ENCODE results near the gene YIF1B. TPM values are rescaled to one million over a fixed set of nuclear protein-coding genes. Genes with fewer than 3 reads are reported as not detected.
"Not testable (repeated sequence)": the region's sequence is repeated elsewhere in the genome, so short reads cannot be mapped to it uniquely, and the experiment has no call there.

The YIF1B gene
- polyA plus RNA-seq, 4 donors = 28.5 to 45.4 (median 38.1) TPM

- DNase-seq (ENCODE audit: low read depth in 4 of 4, low spot score in 2 of 4) = no peak
Measured at GRCh38 chr19:38280030-38280921, 35.5 kb downstream of the YIF1B start.

DNA sequence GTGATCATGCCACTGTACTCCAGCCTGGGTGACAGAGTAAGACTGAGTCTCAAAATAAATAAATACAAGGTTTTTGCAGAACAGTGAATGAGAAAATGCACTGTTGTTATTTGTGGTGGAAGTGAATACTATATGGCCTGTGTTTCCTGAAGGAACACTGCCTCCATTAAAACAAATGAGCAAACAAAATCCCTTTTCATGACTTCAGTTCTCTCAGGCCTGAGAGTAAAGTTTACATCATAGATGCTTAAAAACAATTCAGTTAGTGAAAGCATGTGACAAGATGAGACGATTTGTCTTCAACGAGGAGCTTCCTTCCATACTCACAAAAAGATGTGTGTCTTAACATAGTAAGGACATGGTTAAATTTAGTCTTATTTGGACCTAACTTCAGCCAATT lies 37.0 kb downstream of the YIF1B start:
- no peak for DNase-seq (ENCODE audit: low read depth in 4 of 4, low spot score in 2 of 4)

DNA sequence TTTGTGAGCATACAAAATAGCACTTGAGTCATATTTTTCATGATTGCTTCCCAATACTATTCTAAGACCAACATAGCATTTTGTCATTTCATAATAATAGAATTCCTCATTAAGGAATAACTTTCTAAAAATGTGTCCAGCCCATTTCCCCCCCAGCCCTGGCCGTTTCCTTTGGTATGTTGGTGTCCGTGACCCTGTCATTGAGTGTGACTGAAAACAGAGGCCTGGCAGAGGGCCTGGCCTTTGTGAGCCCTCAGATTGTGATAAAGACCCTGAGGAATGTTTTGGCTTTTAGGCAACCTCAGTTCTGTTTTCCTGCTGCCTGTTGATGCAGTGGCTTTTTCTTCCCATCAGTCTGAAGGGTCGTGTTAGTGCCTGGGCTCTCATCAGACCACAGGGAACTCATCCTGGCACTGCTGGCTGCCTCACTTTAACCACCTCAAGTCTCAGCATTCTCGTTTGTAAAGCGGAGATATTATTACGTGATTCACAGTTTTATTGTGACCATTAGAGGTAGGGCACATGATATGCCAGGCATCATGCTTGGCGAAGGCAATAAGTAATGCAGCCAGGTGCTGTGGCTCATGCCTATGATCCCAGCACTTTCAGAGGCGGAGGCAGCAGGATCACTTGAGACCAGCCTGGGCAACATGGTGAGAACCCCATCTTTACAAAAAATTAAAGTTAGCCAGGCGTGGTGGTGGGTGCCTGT lies 37.6 kb downstream of the YIF1B start:
- DNase-seq (ENCODE audit: low read depth in 4 of 4, low spot score in 2 of 4) = no peak

- DNase-seq (ENCODE audit: low read depth in 4 of 4, low spot score in 2 of 4) = no peak
Measured at GRCh38 chr19:38277549-38277948, 38.2 kb downstream of the YIF1B start.

DNA sequence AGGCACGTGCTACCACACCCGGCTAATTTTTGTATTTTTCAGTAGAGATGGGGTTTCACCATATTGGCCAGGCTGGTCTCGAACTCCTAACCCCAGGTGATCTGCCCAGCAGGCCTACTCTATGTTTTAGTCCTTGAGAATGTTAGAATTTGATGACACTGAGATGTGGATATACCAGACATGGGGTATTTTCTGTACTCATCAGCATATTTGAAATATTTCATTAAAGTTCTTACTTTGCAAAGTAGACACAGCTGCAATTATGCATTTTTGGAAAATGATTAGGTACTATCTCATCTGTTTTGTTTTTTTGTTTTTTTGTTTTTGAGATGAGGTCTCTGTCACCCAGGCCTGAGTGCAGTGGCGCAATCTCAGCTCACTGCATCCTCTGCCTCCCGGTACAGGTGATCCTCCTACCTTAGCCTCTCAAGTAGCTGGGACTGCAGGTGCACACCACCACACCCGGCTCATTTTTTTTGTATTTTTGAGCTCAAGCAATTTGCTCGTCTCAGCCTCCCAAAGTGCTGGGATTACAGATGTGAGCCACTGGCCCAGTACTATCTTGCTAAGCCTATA lies 38.7 kb downstream of the YIF1B start:
- DNase-seq (ENCODE audit: low read depth in 4 of 4, low spot score in 2 of 4) = no peak

DNA sequence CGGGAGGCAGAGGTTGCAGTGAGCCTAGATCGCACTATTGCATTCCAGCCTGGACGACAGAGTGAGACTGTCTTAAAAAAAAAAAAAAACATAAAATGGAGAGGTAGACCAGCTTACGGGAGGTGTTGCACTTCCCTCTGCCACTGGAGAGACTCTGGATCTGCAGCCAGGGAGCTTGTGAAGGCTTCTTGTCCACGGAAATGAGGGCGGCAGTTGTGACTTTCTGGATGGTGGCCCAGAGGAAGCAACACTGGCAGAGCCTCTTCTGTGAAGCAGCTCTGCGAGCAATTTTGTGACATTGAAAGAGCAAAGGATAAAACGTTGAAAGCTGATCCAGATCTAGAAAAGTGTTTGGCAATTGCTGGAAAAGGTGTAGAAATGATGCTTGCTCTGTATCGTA lies 41.0 kb downstream of the YIF1B start:
- no peak for DNase-seq (ENCODE audit: low read depth in 4 of 4, low spot score in 2 of 4)

GRCh38 chr19:38273499-38273898 lies 42.2 kb downstream of the YIF1B start:
- DNase-seq (ENCODE audit: low read depth in 4 of 4, low spot score in 2 of 4) = no peak

DNA sequence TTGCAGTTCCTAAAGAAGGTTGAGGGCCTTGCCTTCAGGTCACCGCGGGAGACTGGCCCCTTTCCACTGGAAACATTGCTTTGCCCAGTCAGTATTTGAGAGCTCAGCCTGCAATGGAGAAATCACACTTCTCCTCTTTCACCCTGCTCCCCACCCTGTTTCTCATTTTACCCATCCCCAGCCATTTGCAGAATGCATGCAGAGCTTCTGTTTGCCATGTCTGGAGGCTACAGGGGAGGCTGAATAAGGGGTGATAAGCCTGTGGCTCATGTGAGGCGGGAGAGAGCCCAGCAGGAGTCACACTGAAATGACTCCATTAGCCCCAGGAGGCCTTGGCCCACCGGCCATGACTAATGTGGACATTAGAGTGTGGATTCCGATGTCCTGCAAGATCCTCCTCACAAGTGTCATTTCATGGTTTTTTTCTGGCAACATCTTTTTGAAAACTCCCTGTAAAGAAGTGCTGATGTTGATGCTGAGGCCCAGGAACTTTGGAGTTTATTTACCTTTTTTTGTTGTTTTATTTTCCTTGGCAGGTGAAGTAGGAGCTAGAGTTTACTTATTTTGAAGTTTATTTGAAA lies 45.1 kb downstream of the YIF1B start:
- DNase-seq (ENCODE audit: low read depth in 4 of 4, low spot score in 2 of 4) = no peak

DNA sequence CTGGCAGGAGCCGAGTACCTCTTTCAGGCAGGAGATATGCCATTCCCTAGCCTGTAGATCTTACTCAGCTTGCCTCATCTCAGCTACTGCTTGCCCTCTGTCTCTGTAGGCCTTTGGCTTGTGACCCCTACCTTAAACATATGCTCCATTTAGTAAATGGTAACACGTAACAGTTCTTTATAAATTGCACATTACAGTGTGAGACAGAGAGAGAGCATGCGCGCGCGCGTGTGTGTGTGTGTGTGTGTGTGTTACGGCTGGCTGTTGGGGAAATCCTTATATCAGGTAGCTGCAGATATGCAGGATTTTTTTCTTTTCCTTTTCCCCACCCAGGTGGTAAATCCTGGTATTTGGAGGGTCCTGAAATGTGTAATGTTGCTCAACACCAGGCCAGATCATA lies 47.2 kb downstream of the YIF1B start:
- no peak for DNase-seq (ENCODE audit: low read depth in 4 of 4, low spot score in 2 of 4)

DNA sequence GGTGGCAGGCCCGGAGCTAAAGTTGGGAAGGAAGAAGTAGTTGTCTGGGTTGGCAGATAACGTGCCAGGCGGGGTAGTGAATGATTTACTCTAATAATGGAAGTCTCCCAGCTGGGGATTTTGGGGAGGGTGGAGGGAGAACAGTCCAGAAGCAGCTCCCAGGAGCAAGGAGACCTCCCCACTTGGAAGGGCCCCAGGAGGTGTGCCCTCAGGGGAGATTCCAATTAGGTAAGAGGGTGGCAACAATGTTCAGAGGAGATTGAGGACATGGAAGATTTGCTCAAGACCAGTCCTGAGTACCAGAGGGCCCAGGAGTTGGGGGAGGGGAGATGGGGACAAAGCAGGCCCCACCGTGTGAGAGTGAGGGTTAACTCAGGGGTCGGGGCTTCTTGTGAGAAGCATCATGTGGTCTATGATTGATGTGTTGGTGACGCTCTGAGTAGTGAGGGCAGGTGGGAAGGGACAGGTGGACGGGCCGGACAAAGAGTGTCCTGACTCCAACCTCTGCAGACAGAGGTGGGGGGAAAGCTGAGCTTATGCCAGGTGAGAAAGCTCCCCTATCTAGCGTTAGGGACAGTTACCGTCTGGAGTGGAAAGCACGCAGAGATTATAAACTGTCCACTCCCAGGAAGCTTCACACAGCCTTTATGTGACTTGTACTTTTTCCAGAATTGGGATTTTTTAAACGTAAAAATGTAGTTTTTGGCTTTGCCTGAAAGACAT lies 47.8 kb downstream of the YIF1B start:
- no peak for DNase-seq (ENCODE audit: low read depth in 4 of 4, low spot score in 2 of 4)

DNA sequence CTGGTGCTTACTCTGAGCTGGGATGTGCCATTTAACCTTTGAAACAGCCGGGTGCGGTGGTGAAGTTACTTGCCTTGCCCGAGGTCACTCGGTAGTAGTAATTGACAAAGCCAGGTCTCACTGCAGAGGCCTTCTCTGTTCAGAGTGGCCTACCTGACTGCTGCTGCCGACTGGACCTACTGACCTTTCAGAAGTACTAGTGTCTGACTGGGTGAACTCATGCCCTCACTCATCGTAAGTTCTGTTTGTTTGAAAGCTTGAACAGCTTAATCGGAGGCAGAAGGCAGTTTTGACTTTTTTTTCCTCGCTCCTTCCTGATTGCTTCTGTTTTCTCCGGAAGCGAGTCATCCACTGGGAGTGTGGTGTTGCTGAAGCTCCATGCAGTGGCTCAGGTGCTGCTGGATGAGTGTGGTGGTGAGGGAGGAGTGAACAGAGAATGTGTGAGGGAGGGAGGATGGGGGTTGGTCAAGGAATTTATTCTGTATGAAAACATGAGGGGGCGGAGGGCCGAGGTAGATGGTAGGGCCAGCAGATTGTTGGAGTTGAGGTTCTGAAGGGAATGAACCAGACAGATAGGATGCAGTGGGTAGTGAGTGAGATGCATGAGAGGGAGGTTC lies 48.7 kb downstream of the YIF1B start:
- DNase-seq (ENCODE audit: low read depth in 4 of 4, low spot score in 2 of 4) = no peak

- no peak for DNase-seq (ENCODE audit: low read depth in 4 of 4, low spot score in 2 of 4)
Measured at GRCh38 chr19:38265921-38266429, 49.8 kb downstream of the YIF1B start.

- no peak for DNase-seq (ENCODE audit: low read depth in 4 of 4, low spot score in 2 of 4)
Measured at GRCh38 chr19:38265213-38265861, 50.4 kb downstream of the YIF1B start.

GRCh38 chr19:38264486-38265212 lies 51.1 kb downstream of the YIF1B start, which contains the start of gene SPINT2:
TSS of gene SPINT2 (plus strand) at chr19:38264573. CDS start at chr19:38264893, 320 bp downstream.
- no peak for DNase-seq (ENCODE audit: low read depth in 4 of 4, low spot score in 2 of 4)

DNA sequence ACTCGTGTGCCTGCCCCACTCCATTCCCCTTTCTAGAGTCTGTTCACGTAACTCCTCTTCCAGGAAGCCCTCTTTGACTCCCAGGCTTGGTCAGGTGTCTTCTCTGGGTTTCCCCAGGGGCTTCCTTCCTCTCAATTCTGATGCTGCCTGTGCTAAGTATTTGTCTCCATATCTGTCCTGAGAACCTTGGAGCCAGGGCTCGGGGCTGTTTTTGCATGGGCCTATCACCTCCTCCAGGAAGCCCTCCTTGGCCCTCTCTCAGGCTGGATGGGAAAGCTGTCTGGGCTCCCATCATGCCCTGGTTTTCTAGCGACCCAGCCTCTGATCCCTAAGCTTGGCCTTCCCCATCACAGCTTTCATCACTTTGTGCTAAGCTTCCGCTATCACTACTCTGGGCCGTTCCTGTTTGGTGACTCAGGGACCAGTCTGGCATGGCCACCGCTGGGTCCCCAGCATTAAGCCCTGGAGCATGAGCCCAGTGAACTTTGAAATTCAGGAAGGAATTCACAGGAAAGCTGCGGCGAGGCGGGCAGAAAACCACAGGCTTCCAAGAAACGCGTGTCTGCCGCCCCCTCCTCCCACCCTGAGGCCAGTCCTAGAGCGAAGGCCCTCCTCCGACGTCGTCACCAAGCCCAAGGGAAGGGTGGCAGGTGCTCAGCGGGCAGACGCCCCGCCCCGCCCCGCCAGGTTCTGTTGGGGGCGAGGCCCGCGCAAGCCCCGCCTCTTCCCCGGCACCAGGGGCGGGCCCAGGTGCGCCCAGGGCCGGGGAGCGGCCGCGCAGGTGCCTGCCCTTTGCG lies 51.9 kb downstream of the YIF1B start:
- no peak for DNase-seq (ENCODE audit: low read depth in 4 of 4, low spot score in 2 of 4)

DNA sequence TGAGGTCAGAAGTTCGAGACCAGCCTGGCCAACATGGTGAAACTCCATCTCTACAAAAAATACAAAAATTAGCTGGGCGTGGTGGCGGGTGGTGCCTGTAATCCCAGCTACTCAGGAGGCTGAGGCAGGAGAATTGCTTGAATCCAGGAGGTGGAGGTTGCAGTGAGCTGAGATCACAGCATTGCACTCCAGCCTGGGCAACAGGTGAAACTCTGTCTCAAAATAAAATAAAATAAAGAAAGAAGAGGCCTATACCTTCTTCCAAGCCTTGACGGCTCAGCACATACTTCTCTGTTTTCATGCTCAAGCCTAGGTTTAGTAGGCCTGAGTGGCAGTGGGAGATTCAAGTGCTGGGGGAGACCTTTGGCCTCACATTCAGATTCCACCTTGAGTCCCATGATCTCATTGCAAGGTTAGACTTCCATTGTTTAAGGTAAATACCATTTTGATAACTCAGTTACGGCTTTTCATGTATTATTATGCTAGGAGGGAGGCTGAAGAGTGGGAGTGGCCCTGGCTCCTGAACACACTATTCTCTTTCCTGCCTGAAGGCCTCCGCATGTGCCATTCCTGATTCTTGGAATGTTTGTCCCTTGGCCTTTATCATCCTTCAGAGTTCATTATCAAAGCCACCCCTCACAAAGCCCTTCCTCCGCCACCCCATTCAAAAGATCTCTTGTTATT lies 53.0 kb downstream of the YIF1B start:
- no peak for DNase-seq (ENCODE audit: low read depth in 4 of 4, low spot score in 2 of 4)

DNA sequence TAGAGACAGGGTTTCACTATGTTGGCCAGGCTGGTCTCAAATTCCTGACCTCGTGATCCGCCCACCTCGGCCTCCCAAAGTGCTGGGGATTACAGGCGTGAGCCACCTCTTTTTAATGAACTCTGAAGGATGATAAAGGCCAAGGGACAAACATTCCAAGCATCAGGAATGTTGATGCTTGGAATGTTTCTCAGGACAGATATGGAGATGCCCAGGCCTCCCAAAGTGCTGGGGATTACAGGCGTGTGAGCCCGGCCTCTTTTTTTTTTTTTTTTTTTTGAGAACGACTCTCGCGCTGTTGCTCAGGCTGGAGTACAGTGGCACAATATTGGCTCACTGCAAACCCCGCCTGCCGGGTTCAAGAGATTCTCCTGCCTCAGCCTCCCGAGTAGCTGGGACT lies 53.8 kb downstream of the YIF1B start:
- DNase-seq (ENCODE audit: low read depth in 4 of 4, low spot score in 2 of 4) = not testable (repeated sequence)
